ENCODE results near the gene NFATC2. TPM values are rescaled to one million over a fixed set of nuclear protein-coding genes. Genes with fewer than 3 reads are reported as not detected.

NFATC2 gene
- total RNA-seq, 4 donors from 2014 or later, result 5.7 to 36.4 (median 12.0) TPM

GRCh38 chr20:51380401-51381385, 161.8 kb downstream of the NFATC2 start:
- Histone ChIP-seq H3K36me3 (no peaks in the 10 kb centered on the region), H3K9me3 (no peaks in the 10 kb centered on the region), H3K4me3 (no peak overlapping the region), H3K27ac (no peak overlapping the region), H3K27me3 (no peaks in the 10 kb centered on the region), H3K4me1 (no peaks in the 10 kb centered on the region)
- TF ChIP-seq POLR2A (IDR thresholded peaks at IDR 0.05), result no peak
- TF ChIP-seq CTCF (IDR thresholded peaks at IDR 0.05), result no peak
- no peak for DNase-seq
- intact Hi-C loops (cut with DNase I; ENCODE audit: low total_unique reads), result no loop called here

GRCh38 chr20:51379601-51380341, 162.7 kb downstream of the NFATC2 start:
- H3K27ac ChIP-seq, result no peak overlapping the region

GRCh38 chr20:51378171-51378928, 164.2 kb downstream of the NFATC2 start:
- Histone ChIP-seq H3K36me3 (no peaks in the 10 kb centered on the region), H3K9me3 (no peaks in the 10 kb centered on the region), H3K27ac (no peak overlapping the region), H3K4me3 (no peak overlapping the region), H3K27me3 (no peaks in the 10 kb centered on the region), H3K4me1 (no peaks in the 10 kb centered on the region)
- intact Hi-C loops (cut with DNase I; ENCODE audit: low total_unique reads), result loop anchor here (10.0 kb wide), 1 partner anchor 216 kb away; no protein-coding TSS in a partner anchor
- DNase-seq, result no peak
- TF ChIP-seq CTCF (IDR thresholded peaks at IDR 0.05), result no peak
- no peak for TF ChIP-seq POLR2A (IDR thresholded peaks at IDR 0.05)

More at GRCh38 chr20:51379601-51380341, 162.7 kb downstream of the NFATC2 start:
- no peaks in the 10 kb centered on the region for H3K27me3 ChIP-seq
- H3K4me3 ChIP-seq, result no peak overlapping the region
- no peak for DNase-seq
- H3K36me3 ChIP-seq, result no peaks in the 10 kb centered on the region
- H3K9me3 ChIP-seq, result no peaks in the 10 kb centered on the region
- TF ChIP-seq POLR2A (IDR thresholded peaks at IDR 0.05) (no peak), CTCF (IDR thresholded peaks at IDR 0.05) (no peak)
- intact Hi-C loops (cut with DNase I; ENCODE audit: low total_unique reads), result loop anchor here (10.0 kb wide), 1 partner anchor 215 kb away; no protein-coding TSS in a partner anchor
- no peaks in the 10 kb centered on the region for H3K4me1 ChIP-seq

- no peaks in the 10 kb centered on the region for H3K36me3 ChIP-seq
- intact Hi-C loops (cut with DNase I; ENCODE audit: low total_unique reads), result loop anchor here (10.0 kb wide), 1 partner anchor 218 kb away; no protein-coding TSS in a partner anchor
- H3K27ac ChIP-seq, result no peak overlapping the region
- H3K4me3 ChIP-seq, result no peak overlapping the region
- TF ChIP-seq CTCF (IDR thresholded peaks at IDR 0.05) (no peak), POLR2A (IDR thresholded peaks at IDR 0.05) (no peak)
- H3K27me3 ChIP-seq, result no peaks in the 10 kb centered on the region
- no peak for DNase-seq
- no peaks in the 10 kb centered on the region for H3K4me1 ChIP-seq
- H3K9me3 ChIP-seq, result no peaks in the 10 kb centered on the region
Measured at GRCh38 chr20:51377132-51377531, 165.4 kb downstream of the NFATC2 start.

All from uterus (tissue), 4 donors.